GM10266 (cell line): Measurements from ENCODE around the gene RFX2.

Source experiments
- DNase-seq: peaks from one replicate; pipeline ENCODE4 v3.0.0; 2012; ENCODE audit errors: extremely low spot score
- TF ChIP-seq, protein P1 (sequence below): IDR thresholded peaks from 2 replicates; pipeline ENCODE4 v1.5.1; 2012; ENCODE audit warnings: mild to moderate bottlenecking, low read depth; ENCODE audit not compliant: control insufficient read depth, insufficient read depth; ENCODE audit errors: missing control alignments

Gene RFX2

DNA sequence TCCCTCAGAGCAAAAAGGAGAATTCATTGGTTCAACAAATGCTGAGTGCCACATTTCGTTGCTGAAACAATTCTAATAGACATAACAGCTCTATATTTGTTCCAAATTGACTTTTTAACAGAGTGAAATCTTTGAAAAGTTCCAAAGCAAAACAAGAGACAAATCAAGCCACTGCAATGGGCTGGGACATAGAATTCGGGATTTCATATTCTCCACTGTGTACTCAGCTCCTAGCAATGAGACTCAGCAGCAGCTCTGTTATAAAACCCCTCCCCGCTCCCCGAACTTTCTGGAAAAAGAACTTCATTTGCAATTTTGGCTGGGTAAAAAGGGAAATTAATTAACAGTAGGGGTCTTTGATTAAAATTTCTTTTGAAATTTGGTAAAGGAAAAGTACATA, 11.3 kb downstream of the RFX2 start:
- DNase-seq = no peak
- TF ChIP-seq, protein P1, sequence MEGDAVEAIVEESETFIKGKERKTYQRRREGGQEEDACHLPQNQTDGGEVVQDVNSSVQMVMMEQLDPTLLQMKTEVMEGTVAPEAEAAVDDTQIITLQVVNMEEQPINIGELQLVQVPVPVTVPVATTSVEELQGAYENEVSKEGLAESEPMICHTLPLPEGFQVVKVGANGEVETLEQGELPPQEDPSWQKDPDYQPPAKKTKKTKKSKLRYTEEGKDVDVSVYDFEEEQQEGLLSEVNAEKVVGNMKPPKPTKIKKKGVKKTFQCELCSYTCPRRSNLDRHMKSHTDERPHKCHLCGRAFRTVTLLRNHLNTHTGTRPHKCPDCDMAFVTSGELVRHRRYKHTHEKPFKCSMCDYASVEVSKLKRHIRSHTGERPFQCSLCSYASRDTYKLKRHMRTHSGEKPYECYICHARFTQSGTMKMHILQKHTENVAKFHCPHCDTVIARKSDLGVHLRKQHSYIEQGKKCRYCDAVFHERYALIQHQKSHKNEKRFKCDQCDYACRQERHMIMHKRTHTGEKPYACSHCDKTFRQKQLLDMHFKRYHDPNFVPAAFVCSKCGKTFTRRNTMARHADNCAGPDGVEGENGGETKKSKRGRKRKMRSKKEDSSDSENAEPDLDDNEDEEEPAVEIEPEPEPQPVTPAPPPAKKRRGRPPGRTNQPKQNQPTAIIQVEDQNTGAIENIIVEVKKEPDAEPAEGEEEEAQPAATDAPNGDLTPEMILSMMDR = no peak

DNA sequence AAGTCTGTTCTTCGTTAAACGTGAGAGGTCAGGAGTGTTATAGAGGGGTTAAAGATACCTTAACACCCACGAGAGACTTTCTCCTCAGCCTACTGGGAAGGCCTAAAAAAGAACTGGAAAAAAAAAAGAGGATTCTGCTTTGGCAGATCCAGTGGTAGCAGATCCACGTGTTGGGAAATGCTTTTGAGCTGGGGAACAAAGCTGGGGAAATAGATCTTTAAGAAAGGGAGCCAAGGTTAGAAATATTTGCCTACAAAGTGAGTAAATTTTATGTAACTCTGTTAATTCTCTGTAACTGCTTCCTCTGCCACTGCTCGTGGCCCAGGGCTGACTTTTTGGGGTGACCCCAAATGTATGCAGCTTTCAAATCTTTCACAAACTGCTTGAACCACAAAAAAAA, 11.7 kb downstream of the RFX2 start:
- TF ChIP-seq, protein P1 = no peak
- DNase-seq = no peak

DNA sequence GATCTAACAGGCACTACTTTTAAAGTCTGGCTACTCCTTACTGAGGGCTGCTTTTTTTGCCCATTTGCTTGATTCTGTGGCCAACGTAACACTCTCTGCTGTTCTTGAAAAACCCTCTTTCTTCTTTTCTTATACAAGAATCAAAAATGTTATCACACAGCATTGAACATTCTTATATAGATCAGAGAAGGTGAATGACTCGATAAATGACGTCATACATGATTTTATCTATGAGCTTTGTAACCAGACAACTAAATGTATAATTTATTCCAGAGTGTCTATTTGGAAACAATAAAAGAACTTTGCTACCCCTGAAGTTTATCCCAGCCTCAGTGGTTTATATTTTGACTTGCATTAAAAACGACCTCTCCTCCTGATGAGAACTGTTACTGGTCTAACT, 12.4 kb downstream of the RFX2 start:
- no peak for DNase-seq
- TF ChIP-seq, protein P1 = no peak

DNA sequence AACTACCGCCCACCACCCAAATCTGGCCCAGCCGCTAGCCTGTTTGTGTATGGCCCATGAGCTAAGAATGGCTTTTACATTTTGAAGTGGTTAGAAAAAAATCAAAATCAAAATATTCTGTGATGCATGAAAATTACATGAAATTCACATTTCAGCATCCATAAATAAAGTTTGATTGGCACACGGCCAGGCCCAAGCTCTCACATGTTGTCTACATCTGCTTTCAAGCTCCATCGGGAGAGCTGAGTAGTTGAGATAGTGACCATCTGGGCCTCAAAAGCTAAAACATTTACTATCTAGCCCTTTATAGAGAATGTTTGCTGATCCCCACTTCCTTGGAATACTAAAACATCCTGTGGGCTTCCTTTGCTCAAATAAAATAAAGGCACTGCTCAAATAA, 14.5 kb downstream of the RFX2 start:
- TF ChIP-seq, protein P1 = no peak

DNA sequence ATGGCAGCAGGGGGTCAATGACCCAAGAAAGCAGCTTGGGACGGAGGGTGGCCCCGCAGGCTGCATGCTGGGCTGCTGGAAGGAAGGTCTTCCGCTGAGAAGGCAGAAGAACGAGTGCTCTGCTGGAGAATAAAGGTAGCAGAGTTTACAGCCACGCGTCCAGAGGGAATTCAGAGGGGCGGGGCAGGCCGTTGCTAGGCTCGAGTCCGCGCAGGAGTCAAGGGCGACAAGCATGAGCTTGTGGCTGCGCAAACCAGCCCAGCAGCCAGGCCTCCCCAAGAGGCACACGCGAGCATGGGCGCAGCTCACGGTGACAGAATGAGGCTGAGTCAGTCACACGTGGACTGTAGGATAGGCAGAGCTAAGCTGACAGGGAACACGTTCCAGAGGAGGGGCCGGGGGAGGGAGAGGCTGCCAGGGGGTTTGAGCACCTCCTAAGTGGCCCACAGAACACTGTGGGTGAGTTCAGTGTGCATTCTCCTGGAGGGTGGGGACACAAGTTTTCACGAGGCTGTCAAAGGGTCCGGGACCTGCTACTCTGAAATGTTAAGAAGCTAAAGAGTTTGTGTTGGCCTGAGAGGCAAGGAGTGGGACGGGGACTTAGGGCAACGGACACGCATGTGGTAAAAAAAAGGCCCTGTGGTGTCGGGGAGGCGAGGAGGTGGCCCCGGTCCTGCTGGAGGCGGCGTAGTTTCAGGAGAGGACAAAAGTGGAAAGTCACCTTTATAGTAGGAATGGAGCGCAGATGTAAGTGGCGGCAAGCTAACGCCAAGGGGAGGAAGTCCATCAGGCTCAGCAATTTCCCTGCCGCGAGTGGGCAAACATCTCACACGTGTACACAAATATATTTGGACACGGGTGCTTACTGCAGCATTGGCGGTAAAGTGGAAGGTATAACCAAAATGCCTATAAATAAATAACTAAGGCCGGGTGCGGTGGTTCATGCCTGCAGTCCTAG, 17.7 kb downstream of the RFX2 start:
- TF ChIP-seq, protein P1 = no peak
- no peak for DNase-seq

More for the DNA sequence above, 14.5 kb downstream of the RFX2 start:
- no peak for DNase-seq

DNA sequence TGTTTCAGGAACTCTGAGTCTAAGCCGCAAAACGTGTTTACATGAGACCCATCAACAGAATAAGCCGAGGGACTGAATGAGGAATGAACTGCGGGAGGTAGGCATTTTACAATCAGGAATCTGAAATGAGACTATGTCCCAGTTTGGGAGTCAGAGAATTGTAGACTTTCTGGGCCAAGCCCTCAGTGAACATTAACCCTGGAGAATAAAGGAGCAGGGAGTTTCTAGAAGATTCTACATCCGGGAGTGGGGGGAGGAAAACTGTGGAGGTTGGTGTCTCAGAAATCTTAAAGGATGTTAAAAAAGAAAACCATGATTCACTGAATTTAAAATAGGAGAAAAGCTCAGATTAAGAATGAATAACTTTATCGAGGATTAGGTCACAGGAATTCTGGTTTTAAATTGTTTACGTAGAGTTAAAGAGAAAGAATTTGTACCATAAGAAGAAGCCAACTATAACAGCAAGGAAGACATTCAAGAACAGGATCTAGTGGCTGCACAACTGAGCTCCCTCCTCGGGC, 18.5 kb downstream of the RFX2 start:
- TF ChIP-seq, protein P1 = no peak
- no peak for DNase-seq

DNA sequence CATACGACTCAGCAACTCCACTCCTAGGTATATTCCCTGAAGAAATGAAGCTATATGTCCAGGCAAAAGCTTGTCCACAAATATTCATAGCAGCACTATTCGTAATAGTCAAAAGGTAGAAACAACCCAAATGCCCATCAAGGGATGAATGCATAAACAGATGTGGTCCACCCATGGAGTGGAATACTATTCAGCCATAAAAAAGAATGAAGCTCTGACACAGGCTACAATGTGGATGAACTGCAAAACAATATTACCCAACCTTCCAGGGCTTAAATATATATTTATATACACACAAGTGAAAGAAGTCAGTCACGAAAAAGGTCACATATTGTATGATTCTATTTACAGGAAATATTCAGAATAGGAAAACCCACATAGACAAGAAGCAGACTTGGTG, 19.7 kb downstream of the RFX2 start:
- no peak for DNase-seq
- TF ChIP-seq, protein P1 = no peak
